ENCODE measurements around the gene ZEB2.

ZEB2 gene

DNA sequence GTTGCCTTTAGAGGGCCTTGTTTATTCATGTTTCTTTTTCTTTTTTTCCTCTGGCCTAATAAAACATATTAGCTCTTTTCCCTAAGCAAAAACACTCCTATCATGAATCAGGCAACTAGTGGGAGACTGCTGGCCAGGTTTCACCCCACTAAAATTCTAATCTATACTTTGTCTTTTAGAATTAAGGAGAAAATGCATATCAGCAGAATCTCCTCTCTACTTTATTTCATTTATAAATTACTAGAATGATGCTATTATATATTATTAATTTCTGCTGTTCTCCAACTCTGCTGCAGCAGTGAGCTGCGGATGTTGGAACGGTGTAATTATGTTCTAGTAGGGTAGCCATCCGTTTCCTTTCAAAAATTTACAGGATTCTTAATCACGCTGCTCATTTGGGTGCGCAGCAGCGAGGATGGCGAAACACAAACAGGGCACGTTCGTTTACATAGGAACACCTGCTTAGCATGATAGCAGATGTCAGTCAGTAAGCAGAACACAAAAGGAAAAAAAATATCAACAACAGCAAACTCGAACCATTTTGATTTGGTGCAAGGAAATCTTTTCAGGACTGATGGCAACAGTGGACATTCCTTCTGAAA, 30.5 kb downstream of the ZEB2 start:
- TF ChIP-seq CTCF (IDR thresholded peaks at IDR 0.05): no peak

- TF ChIP-seq CTCF (IDR thresholded peaks at IDR 0.05): no peak
Measured at GRCh38 chr2:144484201-144484948, 35.5 kb downstream of the ZEB2 start.

DNA sequence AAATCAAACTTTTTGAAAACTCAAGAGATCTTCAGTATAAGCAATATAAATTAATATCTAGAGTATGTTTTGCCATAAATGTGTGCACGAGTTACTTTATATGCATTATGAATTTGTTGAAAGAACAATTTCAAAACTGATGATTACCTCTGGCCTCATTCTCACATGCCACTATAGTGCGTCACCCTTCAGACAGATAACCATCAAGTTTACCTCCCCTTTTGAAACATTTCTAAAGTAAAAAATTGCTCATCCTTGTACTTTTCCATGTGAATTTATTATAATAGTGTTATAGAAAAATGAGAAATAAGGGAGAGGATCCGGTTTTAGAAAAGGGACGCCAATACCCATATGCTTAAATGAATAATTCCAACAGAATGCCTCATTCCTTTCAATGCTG, 38.3 kb downstream of the ZEB2 start:
- no peak for TF ChIP-seq CTCF (IDR thresholded peaks at IDR 0.05)

- TF ChIP-seq CTCF (IDR thresholded peaks at IDR 0.05): no peak
Measured at GRCh38 chr2:144481109-144481508, 38.8 kb downstream of the ZEB2 start.

DNA sequence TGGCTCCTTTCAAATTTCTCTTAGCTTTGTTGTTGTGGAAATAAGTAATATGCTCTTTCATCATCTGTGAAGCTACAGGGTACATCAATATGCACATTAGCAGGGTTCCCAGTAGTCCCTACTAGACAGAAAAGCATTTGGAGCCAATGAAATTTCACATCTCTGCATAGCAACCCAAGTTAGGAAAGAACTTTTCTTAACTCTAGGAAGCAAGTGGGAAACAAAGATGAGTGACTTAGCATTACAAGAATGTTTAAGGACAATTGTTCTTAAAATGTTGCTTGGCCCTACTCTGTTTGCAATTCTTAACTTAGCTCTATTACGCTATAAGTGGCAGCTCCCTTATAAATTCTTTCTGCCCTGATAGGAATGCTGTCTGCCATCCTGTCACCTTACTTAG, 39.6 kb downstream of the ZEB2 start:
- TF ChIP-seq CTCF (IDR thresholded peaks at IDR 0.05): no peak

GRCh38 chr2:144479659-144480058, 40.3 kb downstream of the ZEB2 start:
- TF ChIP-seq CTCF (IDR thresholded peaks at IDR 0.05): no peak

GRCh38 chr2:144479138-144479537, 40.8 kb downstream of the ZEB2 start:
- TF ChIP-seq CTCF (IDR thresholded peaks at IDR 0.05): no peak

All from LNCAP (cell line).